Uterus (tissue), 2 donors: Measurements from ENCODE around the gene ARGLU1.

Experiments used
- CTCF ChIP-seq, 4 experiments: fragments of 200-600 bp in 2 of 4; fragments of 450-650 bp in 2 of 4; sonication (generic) in 2 of 4; IDR thresholded peaks; one replicate each; pipeline ENCODE4 v1.5.1; 2016 to 2019; ENCODE audit warnings: antibody characterized with exemption in 4 of 4, mild to moderate bottlenecking in 2 of 4, moderate library complexity in 1 of 4
- POLR2A ChIP-seq, 2 donors: fragments of 450-650 bp; IDR thresholded peaks; one replicate each; pipeline ENCODE4 v1.6.1; 2016; ENCODE audit warnings: antibody characterized with exemption in 2 of 2, mild to moderate bottlenecking in 1 of 2, moderate library complexity in 1 of 2

GRCh38 chr13:106597749-106598395, 29.9 kb upstream of the ARGLU1 start:
- TF ChIP-seq CTCF (IDR thresholded peaks at IDR 0.05), result no peak
- TF ChIP-seq POLR2A (IDR thresholded peaks at IDR 0.05), result no peak
